GM19025 (cell line): Measurements from ENCODE around the gene IVD.

Experiments
- ATAC-seq: cut with Tn5 transposase; IDR thresholded peaks from one replicate; pipeline ENCODE4 v1.9.1; 2021; ENCODE audit warnings: mild to moderate bottlenecking, low read depth, moderate library complexity; ENCODE audit not compliant: unreplicated experiment

The IVD gene

GRCh38 chr15:40412095-40412759 is 6.6 kb downstream of the IVD start:
- no peak for ATAC-seq

GRCh38 chr15:40413036-40413435 is 7.4 kb downstream of the IVD start:
- ATAC-seq: no peak

- no peak for ATAC-seq
Measured at GRCh38 chr15:40414816-40415215, 9.2 kb downstream of the IVD start.

- no peak for ATAC-seq
Measured at GRCh38 chr15:40415226-40415625, 9.6 kb downstream of the IVD start.

GRCh38 chr15:40416056-40416455 is 10.5 kb downstream of the IVD start:
- no peak for ATAC-seq

GRCh38 chr15:40418126-40418525 is 12.5 kb downstream of the IVD start:
- no peak for ATAC-seq

- no peak for ATAC-seq
Measured at GRCh38 chr15:40420071-40420713, 14.6 kb downstream of the IVD start.

- no peak for ATAC-seq
Measured at GRCh38 chr15:40420793-40421192, 15.2 kb downstream of the IVD start.

- ATAC-seq: no peak
Measured at GRCh38 chr15:40421246-40422157, 15.9 kb downstream of the IVD start.

- ATAC-seq: no peak
Measured at GRCh38 chr15:40424483-40425115, 19.0 kb downstream of the IVD start.

- no peak for ATAC-seq
Measured at GRCh38 chr15:40425681-40426080, 20.1 kb downstream of the IVD start.

GRCh38 chr15:40427188-40427587 is 21.6 kb downstream of the IVD start:
- no peak for ATAC-seq

- no peak for ATAC-seq
Measured at GRCh38 chr15:40428185-40428584, 22.6 kb downstream of the IVD start.

GRCh38 chr15:40429068-40429710 is 23.6 kb downstream of the IVD start:
- ATAC-seq: no peak

GRCh38 chr15:40430271-40430805 is 24.7 kb downstream of the IVD start:
- ATAC-seq: no peak

GRCh38 chr15:40435023-40435709 is 29.6 kb downstream of the IVD start:
- ATAC-seq: no peak

- no peak for ATAC-seq
Measured at GRCh38 chr15:40435710-40436089, 30.1 kb downstream of the IVD start.

- ATAC-seq: no peak
Measured at GRCh38 chr15:40436116-40436891, 30.7 kb downstream of the IVD start.
